ENCODE results near the gene GRIA3.

GRIA3 gene

GRCh38 chrX:123298026-123298425 is 113.9 kb downstream of the GRIA3 start:
- Histone ChIP-seq H3K4me3 (ENCODE audit: low read length) (no peak overlapping the region), H2BK5ac (ENCODE audit: low read length) (no peak overlapping the region), H2BK15ac (replicated peaks; ENCODE audit: low read depth) (no peak overlapping the region), H2BK120ac (ENCODE audit: low read depth, low read length) (no peak overlapping the region), H3K4me2 (ENCODE audit: low read length) (no peak overlapping the region), H3K4me1 (ENCODE audit: control insufficient read depth, low read depth, low read length) (no peaks in the 10 kb centered on the region), H2AK5ac (ENCODE audit: low read length) (no peak overlapping the region), H3K36me3 (ENCODE audit: control insufficient read depth, insufficient read depth, low read length) (no peaks in the 10 kb centered on the region), H3K27ac (ENCODE audit: low read depth, low read length) (no peak overlapping the region), H3K79me1 (ENCODE audit: low read length) (no peaks in the 10 kb centered on the region), H3K56ac (ENCODE audit: low read length) (no peak overlapping the region), H3K23ac (ENCODE audit: low read length) (no peak overlapping the region), H3K79me2 (ENCODE audit: control insufficient read depth, insufficient read depth, low read length) (no peaks in the 10 kb centered on the region), H3K4ac (ENCODE audit: low read depth, low read length) (no peak overlapping the region), H3K9ac (ENCODE audit: low read length) (no peak overlapping the region), H3K27me3 (ENCODE audit: insufficient read depth, low read length, poor library complexity) (no peaks in the 10 kb centered on the region), H4K8ac (ENCODE audit: low read depth, low read length) (no peak overlapping the region), H3K18ac (ENCODE audit: low read length) (no peak overlapping the region), H4K5ac (ENCODE audit: low read length) (no peak overlapping the region)
- no peak for DNase-seq
- no CpG with 5 or more reads among the region's 1 CpG for WGBS (ENCODE audit: extremely low coverage, insufficient coverage, low lambda C conversion rate)

- H4K8ac ChIP-seq (ENCODE audit: low read depth, low read length) = no peak overlapping the region
Observed at GRCh38 chrX:123303429-123303828, 119.4 kb downstream of the GRIA3 start.

GRCh38 chrX:123308658-123309057 is 124.6 kb downstream of the GRIA3 start:
- Histone ChIP-seq H3K9ac (ENCODE audit: low read length) (no peak overlapping the region), H3K4me2 (ENCODE audit: low read length) (no peak overlapping the region), H2BK120ac (ENCODE audit: low read depth, low read length) (no peak overlapping the region), H3K23ac (ENCODE audit: low read length) (no peak overlapping the region), H2AK5ac (ENCODE audit: low read length) (no peak overlapping the region), H3K56ac (ENCODE audit: low read length) (no peak overlapping the region), H3K18ac (ENCODE audit: low read length) (no peak overlapping the region), H3K4me3 (ENCODE audit: low read length) (no peak overlapping the region), H3K4me1 (ENCODE audit: control insufficient read depth, low read depth, low read length) (no peaks in the 10 kb centered on the region), H3K27me3 (ENCODE audit: insufficient read depth, low read length, poor library complexity) (no peaks in the 10 kb centered on the region), H2BK15ac (replicated peaks; ENCODE audit: low read depth) (no peak overlapping the region), H3K36me3 (ENCODE audit: control insufficient read depth, insufficient read depth, low read length) (no peaks in the 10 kb centered on the region), H2BK5ac (ENCODE audit: low read length) (no peak overlapping the region), H3K79me2 (ENCODE audit: control insufficient read depth, insufficient read depth, low read length) (no peaks in the 10 kb centered on the region), H4K8ac (ENCODE audit: low read depth, low read length) (no peak overlapping the region), H3K4ac (ENCODE audit: low read depth, low read length) (no peak overlapping the region), H3K27ac (ENCODE audit: low read depth, low read length) (no peak overlapping the region), H3K79me1 (ENCODE audit: low read length) (no peaks in the 10 kb centered on the region), H4K5ac (ENCODE audit: low read length) (no peak overlapping the region)
- no CpG with 5 or more reads among the region's 5 CpGs for WGBS (ENCODE audit: extremely low coverage, insufficient coverage, low lambda C conversion rate)
- no peak for DNase-seq

More at GRCh38 chrX:123303429-123303828, 119.4 kb downstream of the GRIA3 start:
- WGBS (ENCODE audit: extremely low coverage, insufficient coverage, low lambda C conversion rate) = no CpG with 5 or more reads among the region's 2 CpGs
- no peak for DNase-seq
- Histone ChIP-seq H2AK5ac (ENCODE audit: low read length) (no peak overlapping the region), H3K36me3 (ENCODE audit: control insufficient read depth, insufficient read depth, low read length) (no peaks in the 10 kb centered on the region), H3K23ac (ENCODE audit: low read length) (no peak overlapping the region), H3K18ac (ENCODE audit: low read length) (no peak overlapping the region), H2BK15ac (replicated peaks; ENCODE audit: low read depth) (no peak overlapping the region), H3K9ac (ENCODE audit: low read length) (no peak overlapping the region), H3K79me1 (ENCODE audit: low read length) (no peaks in the 10 kb centered on the region), H3K79me2 (ENCODE audit: control insufficient read depth, insufficient read depth, low read length) (no peaks in the 10 kb centered on the region), H3K27ac (ENCODE audit: low read depth, low read length) (no peak overlapping the region), H3K4me1 (ENCODE audit: control insufficient read depth, low read depth, low read length) (no peaks in the 10 kb centered on the region), H3K4ac (ENCODE audit: low read depth, low read length) (no peak overlapping the region), H4K5ac (ENCODE audit: low read length) (no peak overlapping the region), H3K4me3 (ENCODE audit: low read length) (no peak overlapping the region), H3K4me2 (ENCODE audit: low read length) (no peak overlapping the region), H3K56ac (ENCODE audit: low read length) (no peak overlapping the region), H3K27me3 (ENCODE audit: insufficient read depth, low read length, poor library complexity) (no peaks in the 10 kb centered on the region), H2BK5ac (ENCODE audit: low read length) (no peak overlapping the region), H2BK120ac (ENCODE audit: low read depth, low read length) (no peak overlapping the region)

- Histone ChIP-seq H3K18ac (ENCODE audit: low read length) (no peak overlapping the region), H2BK15ac (replicated peaks; ENCODE audit: low read depth) (no peak overlapping the region), H3K36me3 (ENCODE audit: control insufficient read depth, insufficient read depth, low read length) (no peaks in the 10 kb centered on the region), H3K4me2 (ENCODE audit: low read length) (no peak overlapping the region), H3K9ac (ENCODE audit: low read length) (no peak overlapping the region), H4K5ac (ENCODE audit: low read length) (no peak overlapping the region), H3K27me3 (ENCODE audit: insufficient read depth, low read length, poor library complexity) (no peaks in the 10 kb centered on the region), H3K4ac (ENCODE audit: low read depth, low read length) (no peak overlapping the region), H3K4me3 (ENCODE audit: low read length) (no peak overlapping the region), H3K23ac (ENCODE audit: low read length) (no peak overlapping the region), H4K8ac (ENCODE audit: low read depth, low read length) (no peak overlapping the region), H3K79me1 (ENCODE audit: low read length) (no peaks in the 10 kb centered on the region), H3K56ac (ENCODE audit: low read length) (no peak overlapping the region), H2AK5ac (ENCODE audit: low read length) (no peak overlapping the region), H3K27ac (ENCODE audit: low read depth, low read length) (no peak overlapping the region), H3K4me1 (ENCODE audit: control insufficient read depth, low read depth, low read length) (no peaks in the 10 kb centered on the region), H2BK5ac (ENCODE audit: low read length) (no peak overlapping the region), H2BK120ac (ENCODE audit: low read depth, low read length) (no peak overlapping the region), H3K79me2 (ENCODE audit: control insufficient read depth, insufficient read depth, low read length) (no peaks in the 10 kb centered on the region)
- DNase-seq = no peak
Observed at GRCh38 chrX:123310112-123310511, 126.0 kb downstream of the GRIA3 start.

- H2BK5ac ChIP-seq (ENCODE audit: low read length) = no peak overlapping the region
- no peak overlapping the region for H3K27ac ChIP-seq (ENCODE audit: low read depth, low read length)
- WGBS (ENCODE audit: extremely low coverage, insufficient coverage, low lambda C conversion rate) = no CpG with 5 or more reads among the region's 1 CpG
Observed at GRCh38 chrX:123311486-123311885, 127.4 kb downstream of the GRIA3 start.

GRCh38 chrX:123313486-123313885 is 129.4 kb downstream of the GRIA3 start:
- no peak overlapping the region for H3K9ac ChIP-seq (ENCODE audit: low read length)
- H3K79me1 ChIP-seq (ENCODE audit: low read length) = no peaks in the 10 kb centered on the region
- H3K23ac ChIP-seq (ENCODE audit: low read length) = no peak overlapping the region
- H3K27me3 ChIP-seq (ENCODE audit: insufficient read depth, low read length, poor library complexity) = no peaks in the 10 kb centered on the region
- H3K4me3 ChIP-seq (ENCODE audit: low read length) = no peak overlapping the region
- no peak overlapping the region for H4K8ac ChIP-seq (ENCODE audit: low read depth, low read length)
- DNase-seq = no peak
- H3K79me2 ChIP-seq (ENCODE audit: control insufficient read depth, insufficient read depth, low read length) = no peaks in the 10 kb centered on the region
- no peaks in the 10 kb centered on the region for H3K36me3 ChIP-seq (ENCODE audit: control insufficient read depth, insufficient read depth, low read length)
- no peak overlapping the region for H2BK15ac ChIP-seq (replicated peaks; ENCODE audit: low read depth)
- H3K18ac ChIP-seq (ENCODE audit: low read length) = no peak overlapping the region
- H3K27ac ChIP-seq (ENCODE audit: low read depth, low read length) = no peak overlapping the region
- H4K5ac ChIP-seq (ENCODE audit: low read length) = no peak overlapping the region
- H2BK5ac ChIP-seq (ENCODE audit: low read length) = no peak overlapping the region
- no peak overlapping the region for H2BK120ac ChIP-seq (ENCODE audit: low read depth, low read length)
- no peak overlapping the region for H3K56ac ChIP-seq (ENCODE audit: low read length)
- no peaks in the 10 kb centered on the region for H3K4me1 ChIP-seq (ENCODE audit: control insufficient read depth, low read depth, low read length)
- no peak overlapping the region for H3K4ac ChIP-seq (ENCODE audit: low read depth, low read length)
- H3K4me2 ChIP-seq (ENCODE audit: low read length) = no peak overlapping the region
- H2AK5ac ChIP-seq (ENCODE audit: low read length) = no peak overlapping the region

More at GRCh38 chrX:123311486-123311885, 127.4 kb downstream of the GRIA3 start:
- Histone ChIP-seq H3K4me2 (ENCODE audit: low read length) (no peak overlapping the region), H2AK5ac (ENCODE audit: low read length) (no peak overlapping the region), H4K8ac (ENCODE audit: low read depth, low read length) (no peak overlapping the region), H3K23ac (ENCODE audit: low read length) (no peak overlapping the region), H3K18ac (ENCODE audit: low read length) (no peak overlapping the region), H4K5ac (ENCODE audit: low read length) (no peak overlapping the region), H3K4me1 (ENCODE audit: control insufficient read depth, low read depth, low read length) (no peaks in the 10 kb centered on the region), H3K27me3 (ENCODE audit: insufficient read depth, low read length, poor library complexity) (no peaks in the 10 kb centered on the region), H2BK15ac (replicated peaks; ENCODE audit: low read depth) (no peak overlapping the region), H3K4ac (ENCODE audit: low read depth, low read length) (no peak overlapping the region), H3K79me1 (ENCODE audit: low read length) (no peaks in the 10 kb centered on the region), H3K56ac (ENCODE audit: low read length) (no peak overlapping the region), H3K79me2 (ENCODE audit: control insufficient read depth, insufficient read depth, low read length) (no peaks in the 10 kb centered on the region), H2BK120ac (ENCODE audit: low read depth, low read length) (no peak overlapping the region), H3K4me3 (ENCODE audit: low read length) (no peak overlapping the region), H3K9ac (ENCODE audit: low read length) (no peak overlapping the region), H3K36me3 (ENCODE audit: control insufficient read depth, insufficient read depth, low read length) (no peaks in the 10 kb centered on the region)
- no peak for DNase-seq

Measured in mesendoderm (in vitro differentiated cells).